Gastroesophageal sphincter (tissue), 4 donors: ENCODE results near the gene FERMT3. TPM values are rescaled to one million over a fixed set of nuclear protein-coding genes. Genes with fewer than 3 reads are reported as not detected.

Experiments
- ATAC-seq: fragments of 150-250 bp; one replicate; pipeline ENCODE4 v1.9.1; 2016; ENCODE audit warnings: mild to moderate bottlenecking, moderate library complexity
- H3K27ac ChIP-seq, 4 donors: fragments of 200-600 bp; sonication (generic) in 3 of 4; 1 replicate in 3 of 4; 2 replicates in 1 of 4; pipeline ENCODE4 v1.5.1; 2016 to 2019
- H3K27me3 ChIP-seq: fragments of 200-600 bp; sonication (generic); one replicate; pipeline ENCODE4 v1.5.1; 2019
- H3K36me3 ChIP-seq, 2 donors: fragments of 200-600 bp; sonication (generic); one replicate each; pipeline ENCODE4 v1.5.1; 2019; ENCODE audit warnings: control low read depth in 1 of 2
- H3K4me1 ChIP-seq, 3 donors: fragments of 200-600 bp; sonication (generic); 1 replicate in 2 of 3; 2 replicates in 1 of 3; pipeline ENCODE4 v1.5.1; 2016 to 2019; ENCODE audit warnings: control low read depth in 2 of 3
- H3K4me3 ChIP-seq, 2 donors: fragments of 200-600 bp; sonication (generic); one replicate each; pipeline ENCODE4 v1.5.1; 2019; ENCODE audit warnings: mild to moderate bottlenecking in 1 of 2, moderate library complexity in 1 of 2
- H3K9me3 ChIP-seq, 3 donors: fragments of 200-600 bp; sonication (generic); one replicate each; pipeline ENCODE4 v1.5.1; 2017 to 2019; ENCODE audit warnings: control low read depth in 2 of 3
- EP300 ChIP-seq: sonication (generic); formaldehyde crosslinking; IDR thresholded peaks from one replicate; pipeline ENCODE4 v1.6.1; 2017; ENCODE audit warnings: antibody characterized with exemption, mild to moderate bottlenecking
- POLR2A ChIP-seq, 2 donors: fragments of 450-650 bp; IDR thresholded peaks; one replicate each; pipeline ENCODE4 v1.6.1; 2017; ENCODE audit warnings: antibody characterized with exemption in 2 of 2, mild to moderate bottlenecking in 2 of 2, moderate library complexity in 1 of 2
- POLR2AphosphoS5 ChIP-seq: sonication (generic); formaldehyde crosslinking; IDR thresholded peaks from one replicate; pipeline ENCODE4 v1.6.1; 2017; ENCODE audit warnings: antibody characterized with exemption
- WGBS, 2 donors: methylation state at CpG; one replicate each; pipeline ENCODE4 v1.1.5; 2018; ENCODE audit warnings: low coverage in 1 of 2; 5-methylcytosine and 5-hydroxymethylcytosine counted together
- total RNA-seq, 4 donors: library from RNA; depleted of rRNA; stranded (reverse); fragments of >200 nt; gene quantifications; one replicate each; pipeline ENCODE4 v1.1.0, GENCODE V29; 2016
- TF ChIP-seq, protein P1 (sequence below), 4 experiments: fragments of 200-600 bp in 2 of 4; fragments of 450-650 bp in 2 of 4; sonication (generic) in 1 of 4; IDR thresholded peaks; one replicate each; pipeline ENCODE4 v1.5.1; 2017 to 2019; ENCODE audit warnings: antibody characterized with exemption in 4 of 4, mild to moderate bottlenecking in 2 of 4, moderate library complexity in 2 of 4

The FERMT3 gene
- total RNA-seq, 4 donors from 2014 or later, result 14.5 to 28.5 (median 17.0) TPM

DNA sequence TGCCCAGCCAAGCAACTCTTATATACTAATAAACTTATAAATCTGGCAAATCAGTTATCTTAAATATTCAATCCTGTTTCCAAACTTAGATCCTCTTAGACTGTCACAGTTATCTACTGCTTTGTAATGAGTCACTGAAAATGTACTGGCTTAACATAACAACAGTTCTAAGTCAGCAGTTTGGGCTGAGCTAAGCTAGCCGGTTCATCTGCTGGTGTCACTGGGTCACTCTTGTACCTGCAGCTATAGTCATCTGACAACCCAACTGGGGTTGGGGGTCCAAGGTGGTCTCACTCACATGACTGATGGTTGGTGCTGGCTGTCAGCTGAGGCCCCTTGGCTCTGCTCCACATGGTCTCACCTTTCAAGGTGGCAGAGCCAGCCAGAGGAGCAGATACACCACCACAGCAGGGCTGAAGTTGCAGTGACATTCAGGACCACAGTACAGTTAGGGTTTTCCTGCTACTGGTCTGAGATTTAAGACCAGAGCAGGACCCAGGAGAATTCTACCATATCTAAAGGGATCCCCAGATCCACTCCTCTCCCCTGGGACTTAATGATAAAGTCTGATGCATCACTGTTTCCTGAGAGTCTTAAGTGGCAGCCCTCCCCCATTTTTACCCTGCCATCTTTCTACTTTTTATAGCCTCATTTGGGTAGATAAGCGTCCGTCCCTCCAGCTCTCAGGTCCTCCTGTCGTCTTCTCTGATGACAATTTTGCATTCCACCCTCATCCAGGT is 32.7 kb upstream of the FERMT3 start:
- Histone ChIP-seq H3K36me3 (no peaks in the 10 kb centered on the region), H3K27me3 (no peaks in the 10 kb centered on the region), H3K9me3 (no peaks in the 10 kb centered on the region), H3K4me3 (no peak overlapping the region), H3K27ac (no peak overlapping the region), H3K4me1 (no peaks in the 10 kb centered on the region)
- TF ChIP-seq POLR2AphosphoS5 (no peak), EP300 (no peak), POLR2A (IDR thresholded peaks at IDR 0.05) (no peak)
- TF ChIP-seq, protein P1, sequence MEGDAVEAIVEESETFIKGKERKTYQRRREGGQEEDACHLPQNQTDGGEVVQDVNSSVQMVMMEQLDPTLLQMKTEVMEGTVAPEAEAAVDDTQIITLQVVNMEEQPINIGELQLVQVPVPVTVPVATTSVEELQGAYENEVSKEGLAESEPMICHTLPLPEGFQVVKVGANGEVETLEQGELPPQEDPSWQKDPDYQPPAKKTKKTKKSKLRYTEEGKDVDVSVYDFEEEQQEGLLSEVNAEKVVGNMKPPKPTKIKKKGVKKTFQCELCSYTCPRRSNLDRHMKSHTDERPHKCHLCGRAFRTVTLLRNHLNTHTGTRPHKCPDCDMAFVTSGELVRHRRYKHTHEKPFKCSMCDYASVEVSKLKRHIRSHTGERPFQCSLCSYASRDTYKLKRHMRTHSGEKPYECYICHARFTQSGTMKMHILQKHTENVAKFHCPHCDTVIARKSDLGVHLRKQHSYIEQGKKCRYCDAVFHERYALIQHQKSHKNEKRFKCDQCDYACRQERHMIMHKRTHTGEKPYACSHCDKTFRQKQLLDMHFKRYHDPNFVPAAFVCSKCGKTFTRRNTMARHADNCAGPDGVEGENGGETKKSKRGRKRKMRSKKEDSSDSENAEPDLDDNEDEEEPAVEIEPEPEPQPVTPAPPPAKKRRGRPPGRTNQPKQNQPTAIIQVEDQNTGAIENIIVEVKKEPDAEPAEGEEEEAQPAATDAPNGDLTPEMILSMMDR (IDR thresholded peaks at IDR 0.05), result no peak
- 91 to 95% methylated on average over 3 to 4 of the region's 4 CpGs for WGBS, 2 donors
- ATAC-seq, result no peak

DNA sequence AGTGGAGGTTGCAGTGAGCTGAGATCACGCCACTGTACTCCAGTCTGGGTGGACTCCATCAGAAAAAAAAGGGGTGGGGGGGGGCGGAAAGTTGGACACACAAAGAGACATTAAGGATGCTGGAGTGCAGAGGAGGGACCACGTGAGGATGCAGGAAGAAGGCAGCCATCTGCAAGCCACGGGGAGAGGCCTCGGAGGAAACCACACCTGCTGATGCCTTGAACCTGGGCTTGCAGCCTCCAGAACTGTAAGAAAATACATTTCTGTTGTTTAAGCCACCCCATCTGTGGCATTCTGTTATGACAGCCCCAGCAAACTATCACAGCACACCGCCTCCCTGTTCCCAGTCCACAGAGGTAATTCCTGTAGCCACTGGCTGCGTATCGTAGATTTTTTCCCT is 29.8 kb upstream of the FERMT3 start:
- H3K9me3 ChIP-seq, result no peaks in the 10 kb centered on the region
- H3K27me3 ChIP-seq, result no peaks in the 10 kb centered on the region
- peaks cover 2 to 18% (median 10%) of the 10 kb centered on the region in 3 donors for H3K4me1 ChIP-seq
- no peak overlapping the region for H3K27ac ChIP-seq
- H3K36me3 ChIP-seq, result no peaks in the 10 kb centered on the region
- no peak overlapping the region for H3K4me3 ChIP-seq
- no peak for ATAC-seq
- WGBS, 2 donors, result 86 to 90% methylated on average over 7 to 8 of the region's 8 CpGs
- TF ChIP-seq EP300 (no peak), POLR2AphosphoS5 (no peak), POLR2A (IDR thresholded peaks at IDR 0.05) (no peak)

DNA sequence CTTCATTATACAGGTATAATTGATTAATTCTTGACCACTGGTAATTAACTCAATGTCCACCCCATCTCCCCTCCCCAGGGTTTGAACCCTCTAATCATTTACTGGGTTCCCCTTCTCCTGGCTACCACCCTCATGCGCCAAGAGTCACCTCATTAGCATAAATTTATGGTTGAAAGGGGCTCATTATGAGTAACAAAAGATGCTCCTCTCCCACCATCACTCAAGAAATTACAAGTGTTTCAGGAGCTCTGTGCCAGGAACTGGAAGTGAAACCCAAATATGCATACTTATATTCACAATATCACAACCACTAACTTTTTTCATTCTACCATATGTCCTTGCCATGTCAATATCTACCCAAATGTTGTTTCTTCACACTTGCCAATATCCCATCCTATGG is 28.3 kb upstream of the FERMT3 start:
- Histone ChIP-seq H3K27me3 (no peaks in the 10 kb centered on the region), H3K36me3 (no peaks in the 10 kb centered on the region), H3K27ac (no peak overlapping the region), H3K4me3 (no peak overlapping the region), H3K4me1 (peaks cover 2 to 33% (median 16%) of the 10 kb centered on the region in 3 donors), H3K9me3 (no peaks in the 10 kb centered on the region)
- 69 to 100% methylated on average over 1 of the region's 1 CpG for WGBS, 2 donors
- TF ChIP-seq, protein P1 (IDR thresholded peaks at IDR 0.05), result no peak
- TF ChIP-seq EP300, result no peak
- no peak for TF ChIP-seq POLR2A (IDR thresholded peaks at IDR 0.05)
- no peak for TF ChIP-seq POLR2AphosphoS5
- no peak for ATAC-seq

DNA sequence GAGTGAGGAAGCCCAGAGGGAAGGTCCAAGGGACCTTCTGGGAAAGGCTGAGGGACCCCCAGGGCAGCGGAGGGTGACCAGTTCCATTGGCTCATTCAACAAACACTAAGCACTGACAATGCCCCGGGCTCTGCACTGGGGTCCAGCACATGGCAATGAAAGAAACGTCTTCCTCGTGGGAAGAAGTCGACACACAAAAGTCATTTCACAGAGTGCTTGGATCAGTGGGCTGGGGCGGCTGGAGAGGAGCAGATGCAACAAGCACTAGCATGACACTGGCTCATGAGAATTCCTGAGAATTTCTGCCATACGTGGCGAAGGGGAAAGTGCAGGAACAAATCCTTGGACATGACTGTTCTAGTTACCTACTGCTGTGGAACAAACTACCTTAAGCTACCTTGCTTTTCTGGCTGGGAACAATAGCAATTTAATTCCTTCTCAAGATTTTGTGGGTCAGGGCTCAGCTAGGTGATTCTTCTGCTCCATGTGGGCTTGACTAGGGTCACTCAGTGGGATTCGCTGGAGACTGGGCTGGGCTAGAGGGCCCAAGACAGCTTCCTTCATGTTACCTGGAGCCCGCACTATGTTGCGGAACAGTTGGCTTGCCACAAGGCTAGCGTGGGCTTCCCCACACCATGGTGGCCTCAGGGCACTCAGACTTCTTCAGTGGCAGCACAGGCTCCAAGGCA is 27.4 kb upstream of the FERMT3 start:
- TF ChIP-seq, protein P1 (IDR thresholded peaks at IDR 0.05), result no peak
- TF ChIP-seq EP300, result no peak
- TF ChIP-seq POLR2AphosphoS5, result no peak
- TF ChIP-seq POLR2A (IDR thresholded peaks at IDR 0.05), result no peak
- 88 to 93% methylated on average over 6 to 12 of the region's 12 CpGs for WGBS, 2 donors
- no peaks in the 10 kb centered on the region for H3K27me3 ChIP-seq
- no peak overlapping the region for H3K4me3 ChIP-seq
- no peaks in the 10 kb centered on the region for H3K36me3 ChIP-seq
- ATAC-seq, result no peak
- H3K4me1 ChIP-seq, result peaks cover 2 to 42% (median 25%) of the 10 kb centered on the region in 3 donors
- H3K9me3 ChIP-seq, result no peaks in the 10 kb centered on the region
- no peak overlapping the region for H3K27ac ChIP-seq

DNA sequence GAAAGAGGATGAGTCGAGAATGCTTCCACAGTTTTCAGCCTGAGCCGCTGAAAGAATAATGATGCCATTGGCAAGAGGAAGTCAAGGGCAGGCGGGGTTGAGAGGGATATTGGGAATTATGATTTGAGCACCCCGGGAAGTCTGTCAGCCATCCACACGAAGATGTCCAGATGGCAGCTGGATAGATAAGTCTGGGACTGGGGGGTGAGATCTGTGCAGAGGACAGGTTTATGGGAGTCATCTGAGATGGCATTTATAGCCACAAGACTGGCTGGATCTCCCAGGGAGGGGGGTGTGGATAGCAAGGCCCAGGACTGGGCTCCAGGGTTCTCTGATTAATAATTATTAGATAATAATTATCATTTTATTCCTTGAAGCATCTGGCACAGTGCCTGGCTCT is 25.6 kb upstream of the FERMT3 start:
- peak overlapping the region; percentile 48 to 84 (median 82) for H3K27ac ChIP-seq
- H3K4me3 ChIP-seq, result no peak overlapping the region
- TF ChIP-seq EP300 (no peak), POLR2AphosphoS5 (no peak), POLR2A (IDR thresholded peaks at IDR 0.05) (no peak)
- TF ChIP-seq, protein P1 (IDR thresholded peaks at IDR 0.05), result no peak
- 36% methylated on average over 5 of the region's 5 CpGs; no CpG with 5 or more reads in 1 of the 2 donors for WGBS, 2 donors
- no peaks in the 10 kb centered on the region for H3K9me3 ChIP-seq
- H3K27me3 ChIP-seq, result no peaks in the 10 kb centered on the region
- H3K36me3 ChIP-seq, result no peaks in the 10 kb centered on the region
- peaks cover 2 to 53% (median 28%) of the 10 kb centered on the region in 3 donors for H3K4me1 ChIP-seq
- ATAC-seq, result no peak
